HepG2 (cell line): Measurements from ENCODE around the gene SNRNP35.
"Not testable (repeated sequence)": the region's sequence is repeated elsewhere in the genome, so short reads cannot be mapped to it uniquely, and the experiment has no call there.

Experiments
- ARNT ChIP-seq: fragments of 450-650 bp; IDR thresholded peaks from 2 replicates; pipeline ENCODE4 v1.6.1; 2017
- CAMTA2 ChIP-seq: sonication (generic); formaldehyde crosslinking; IDR thresholded peaks from 2 replicates; pipeline ENCODE4 v1.4.0; 2020; ENCODE audit warnings: mild to moderate bottlenecking, missing genetic modification reagents, borderline replicate concordance
- KLF13 ChIP-seq: sonication (generic); formaldehyde crosslinking; IDR thresholded peaks from 2 replicates; pipeline ENCODE4 v1.4.0; 2020; ENCODE audit warnings: mild to moderate bottlenecking, missing genetic modification reagents
- POLR2AphosphoS5 ChIP-seq: IDR thresholded peaks from 2 replicates; pipeline ENCODE4 v1.6.1; 2012; ENCODE audit warnings: low read depth, low read length
- ZNF44 ChIP-seq: sonication (generic); formaldehyde crosslinking; IDR thresholded peaks from 2 replicates; pipeline ENCODE4 v1.5.1; 2020; ENCODE audit warnings: mild to moderate bottlenecking, missing genetic modification reagents
- TF ChIP-seq, protein P1 (sequence below): sonication (generic); formaldehyde crosslinking; IDR thresholded peaks from 2 replicates; pipeline ENCODE4 v1.5.0; 2020; ENCODE audit warnings: mild to moderate bottlenecking, missing genetic modification reagents, moderate library complexity
- TF ChIP-seq, protein P2 (sequence below): IDR thresholded peaks from 2 replicates; pipeline ENCODE4 v1.6.1; 2016; ENCODE audit warnings: low read depth, borderline replicate concordance
- TF ChIP-seq, protein P3 (sequence below): IDR thresholded peaks from 2 replicates; pipeline ENCODE4 v1.6.1; 2016; ENCODE audit warnings: low read depth

DNA sequence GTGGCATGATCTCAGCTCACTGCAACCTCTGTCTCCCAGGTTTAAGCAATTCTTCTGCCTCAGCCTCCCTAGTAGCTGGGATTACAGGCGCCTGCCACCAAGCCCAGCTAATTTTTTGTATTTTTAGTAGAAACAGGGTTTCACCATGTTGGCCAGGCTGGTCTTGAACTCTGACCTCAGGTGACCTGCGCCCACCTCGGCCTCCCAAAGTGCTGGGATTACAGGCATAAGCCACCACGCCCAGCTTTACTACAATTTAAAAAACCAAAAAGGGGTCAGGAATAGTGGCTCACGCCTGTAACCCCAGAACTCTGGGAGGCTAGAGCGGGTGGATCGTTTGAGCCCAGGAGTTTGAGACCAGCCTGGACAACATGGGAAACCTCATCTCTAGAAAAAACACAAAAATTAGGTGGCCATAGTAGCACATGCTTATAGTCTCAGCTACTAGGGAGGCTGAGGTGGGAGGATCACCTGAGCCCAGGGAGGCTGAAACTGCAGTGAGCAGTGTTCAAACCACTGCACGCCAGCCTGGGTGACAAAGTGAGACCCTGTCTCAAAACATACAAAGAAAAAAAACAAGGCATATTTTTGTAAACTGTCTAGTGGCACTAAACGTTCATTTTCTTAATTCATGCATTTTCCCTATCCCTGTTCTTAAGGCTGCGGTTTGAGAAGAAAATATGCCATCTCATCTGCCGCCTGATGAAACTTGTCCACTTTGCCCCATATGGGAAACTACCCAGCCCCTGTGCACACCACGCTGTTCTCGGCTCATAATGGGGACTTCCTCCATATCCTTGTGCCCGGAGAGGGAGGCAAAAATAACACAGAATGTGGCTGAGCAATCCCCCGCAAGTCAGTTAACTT is 25.8 kb upstream of the SNRNP35 start:
- TF ChIP-seq, protein P1, sequence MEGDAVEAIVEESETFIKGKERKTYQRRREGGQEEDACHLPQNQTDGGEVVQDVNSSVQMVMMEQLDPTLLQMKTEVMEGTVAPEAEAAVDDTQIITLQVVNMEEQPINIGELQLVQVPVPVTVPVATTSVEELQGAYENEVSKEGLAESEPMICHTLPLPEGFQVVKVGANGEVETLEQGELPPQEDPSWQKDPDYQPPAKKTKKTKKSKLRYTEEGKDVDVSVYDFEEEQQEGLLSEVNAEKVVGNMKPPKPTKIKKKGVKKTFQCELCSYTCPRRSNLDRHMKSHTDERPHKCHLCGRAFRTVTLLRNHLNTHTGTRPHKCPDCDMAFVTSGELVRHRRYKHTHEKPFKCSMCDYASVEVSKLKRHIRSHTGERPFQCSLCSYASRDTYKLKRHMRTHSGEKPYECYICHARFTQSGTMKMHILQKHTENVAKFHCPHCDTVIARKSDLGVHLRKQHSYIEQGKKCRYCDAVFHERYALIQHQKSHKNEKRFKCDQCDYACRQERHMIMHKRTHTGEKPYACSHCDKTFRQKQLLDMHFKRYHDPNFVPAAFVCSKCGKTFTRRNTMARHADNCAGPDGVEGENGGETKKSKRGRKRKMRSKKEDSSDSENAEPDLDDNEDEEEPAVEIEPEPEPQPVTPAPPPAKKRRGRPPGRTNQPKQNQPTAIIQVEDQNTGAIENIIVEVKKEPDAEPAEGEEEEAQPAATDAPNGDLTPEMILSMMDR: not testable (repeated sequence)
- TF ChIP-seq, protein P2, sequence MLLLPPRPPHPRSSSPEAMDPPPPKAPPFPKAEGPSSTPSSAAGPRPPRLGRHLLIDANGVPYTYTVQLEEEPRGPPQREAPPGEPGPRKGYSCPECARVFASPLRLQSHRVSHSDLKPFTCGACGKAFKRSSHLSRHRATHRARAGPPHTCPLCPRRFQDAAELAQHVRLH: not testable (repeated sequence)
- TF ChIP-seq POLR2AphosphoS5; KLF13; CAMTA2 (CRISPR knock-in tag); ZNF44; ARNT: not testable (repeated sequence)
- TF ChIP-seq, protein P3, sequence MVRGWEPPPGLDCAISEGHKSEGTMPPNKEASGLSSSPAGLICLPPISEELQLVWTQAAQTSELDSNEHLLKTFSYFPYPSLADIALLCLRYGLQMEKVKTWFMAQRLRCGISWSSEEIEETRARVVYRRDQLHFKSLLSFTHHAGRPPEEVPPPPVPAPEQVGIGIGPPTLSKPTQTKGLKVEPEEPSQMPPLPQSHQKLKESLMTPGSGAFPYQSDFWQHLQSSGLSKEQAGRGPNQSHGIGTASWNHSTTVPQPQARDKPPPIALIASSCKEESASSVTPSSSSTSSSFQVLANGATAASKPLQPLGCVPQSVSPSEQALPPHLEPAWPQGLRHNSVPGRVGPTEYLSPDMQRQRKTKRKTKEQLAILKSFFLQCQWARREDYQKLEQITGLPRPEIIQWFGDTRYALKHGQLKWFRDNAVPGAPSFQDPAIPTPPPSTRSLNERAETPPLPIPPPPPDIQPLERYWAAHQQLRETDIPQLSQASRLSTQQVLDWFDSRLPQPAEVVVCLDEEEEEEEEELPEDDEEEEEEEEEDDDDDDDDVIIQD (CRISPR knock-in tag): not testable (repeated sequence)
